NCI-H2081 (cell line): ENCODE data around the gene TIMM17B.
"Not testable (repeated sequence)": the region's sequence is repeated elsewhere in the genome, so short reads cannot be mapped to it uniquely, and the experiment has no call there.

Experiments
- DNase-seq, 2 experiments: peaks; one replicate each; lab custom pipeline; 2025; lab: John Stamatoyannopoulos, UW

TIMM17B gene

DNA sequence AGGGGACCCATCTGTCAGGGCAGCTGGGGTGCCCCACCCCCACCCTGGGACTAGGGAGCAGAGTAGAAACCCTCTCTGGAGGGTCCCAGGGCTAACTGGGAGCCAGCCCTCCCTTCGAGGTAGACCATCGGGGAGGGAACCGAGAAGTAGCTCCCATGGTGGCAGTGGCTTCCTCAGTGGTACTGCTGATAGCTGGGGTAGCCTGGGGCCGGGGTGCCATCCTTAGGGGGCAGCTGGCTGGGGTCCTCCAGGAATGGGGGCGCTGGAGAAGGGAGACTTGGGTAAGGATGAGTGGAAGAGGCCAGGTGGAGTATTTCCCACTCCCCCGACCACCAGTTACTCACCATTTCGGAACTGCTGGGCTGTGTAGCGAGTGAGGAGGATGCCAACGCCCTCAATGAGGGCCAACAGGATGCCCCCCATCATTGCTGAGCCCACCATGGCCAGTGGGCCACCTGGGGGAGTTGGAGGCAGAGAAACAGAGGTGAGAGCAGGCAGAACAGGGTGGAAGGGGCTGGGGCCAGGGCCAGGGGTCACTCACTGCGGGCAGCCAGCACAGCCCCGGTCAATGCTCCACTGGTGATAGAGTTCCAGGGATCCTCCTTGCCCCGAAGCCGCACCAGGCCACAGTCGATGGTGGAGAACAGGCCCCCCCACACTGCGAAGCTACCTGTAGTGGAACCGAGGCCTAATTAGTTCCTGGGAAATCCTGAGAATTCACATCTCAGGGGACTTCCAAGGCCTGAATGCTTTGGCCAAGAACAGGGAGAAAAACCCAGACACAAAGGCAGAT is 3.8 kb downstream of the TIMM17B start:
- no peak for DNase-seq

- DNase-seq, result no peak
Observed at GRCh38 chrX:48892896-48893295, 4.7 kb downstream of the TIMM17B start.

GRCh38 chrX:48891402-48892288 is 5.9 kb downstream of the TIMM17B start:
- DNase-seq, result peak; percentile 78

DNA sequence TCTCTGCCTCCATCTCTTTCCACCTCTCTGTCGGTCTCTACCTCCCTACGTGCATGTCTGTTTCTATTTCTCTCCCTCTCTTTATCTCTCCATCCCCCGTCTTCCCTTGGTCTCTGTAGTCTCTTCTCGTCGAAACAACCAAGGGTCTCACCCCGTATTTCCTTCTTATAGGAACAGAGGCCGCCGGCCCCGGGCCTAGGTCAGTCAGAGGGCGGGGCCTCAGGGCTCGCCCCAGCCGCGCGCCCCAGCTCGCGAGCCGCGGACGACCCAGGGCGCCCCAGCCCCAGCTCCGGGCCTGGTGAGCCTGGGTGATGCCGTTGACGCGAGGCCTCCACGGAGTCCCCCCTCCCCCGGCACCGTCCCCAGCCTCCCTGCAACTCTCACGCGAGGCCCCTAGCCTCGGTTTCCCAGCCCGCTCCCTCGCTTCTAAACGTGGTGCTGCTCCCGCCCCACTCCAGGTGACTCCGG is 6.6 kb downstream of the TIMM17B start:
- no peak for DNase-seq

DNA sequence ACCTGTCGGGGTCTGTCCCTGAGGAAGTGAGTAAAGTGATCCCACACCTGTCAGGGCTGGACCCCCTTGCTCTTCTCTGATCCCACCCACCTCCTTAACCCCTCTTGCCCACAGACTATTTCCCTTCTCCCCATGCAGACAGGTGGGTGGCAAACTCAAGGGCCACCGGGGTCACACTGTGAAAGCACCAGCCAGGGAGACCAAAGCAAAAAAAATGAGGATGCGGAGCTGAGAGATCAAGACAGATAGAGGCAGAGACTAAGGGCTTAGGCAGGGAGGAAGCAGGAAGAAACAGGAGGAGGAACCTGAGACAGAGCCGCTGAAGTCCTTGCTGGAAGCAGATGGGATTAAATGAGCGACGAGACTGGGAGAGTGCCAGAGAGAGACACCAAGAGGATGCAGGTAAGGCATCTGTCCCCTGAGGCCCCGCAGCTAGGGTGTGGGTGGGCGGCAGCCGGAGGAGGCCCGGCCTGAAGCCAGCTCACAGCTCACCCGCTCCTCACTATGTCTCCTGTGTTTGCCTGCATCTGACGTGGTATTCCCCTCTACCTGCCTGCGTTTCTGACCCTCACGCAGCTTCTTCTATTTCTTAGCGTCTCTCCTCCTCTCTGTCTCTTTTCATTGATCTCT is 7.2 kb downstream of the TIMM17B start:
- no peak for DNase-seq

DNA sequence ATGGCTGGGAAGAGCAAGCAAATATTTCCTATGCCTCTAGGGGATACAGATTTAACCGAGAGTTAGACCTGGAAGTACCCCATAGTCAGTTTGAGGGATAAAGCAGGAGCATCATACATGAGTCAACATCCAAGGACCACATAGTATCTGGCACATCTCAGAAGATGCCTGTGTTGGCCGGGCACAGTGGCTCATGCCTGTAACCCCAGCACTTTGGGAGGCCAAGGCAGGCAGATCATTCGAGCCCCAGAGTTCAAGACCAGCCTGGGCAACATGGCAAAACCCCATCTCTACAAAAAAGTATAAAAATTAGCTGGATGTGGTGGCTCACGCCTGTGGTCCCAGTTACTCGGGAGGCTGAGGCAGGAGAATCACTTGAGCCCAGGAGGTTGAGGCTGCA is 11.0 kb downstream of the TIMM17B start:
- DNase-seq, result not testable (repeated sequence)

DNA sequence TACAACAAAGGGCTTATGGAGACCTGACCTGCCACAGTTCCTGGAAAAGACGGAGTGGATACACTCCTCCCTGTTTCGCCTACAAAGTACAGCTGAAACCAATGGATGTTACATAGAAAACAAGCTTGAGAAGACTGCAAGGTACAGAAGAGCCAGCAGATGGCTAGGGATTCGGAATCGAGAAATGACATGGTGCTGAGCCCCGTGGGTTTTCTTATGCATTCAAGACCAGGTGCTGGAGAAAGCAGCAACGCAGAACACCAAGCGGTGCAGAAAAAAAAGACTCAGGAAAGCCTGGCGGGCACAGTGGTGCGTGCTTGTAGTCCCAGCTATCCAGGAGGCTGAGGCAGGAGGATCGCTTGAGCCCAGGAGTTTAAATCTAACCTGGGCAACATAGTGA is 13.8 kb downstream of the TIMM17B start:
- no peak for DNase-seq

DNA sequence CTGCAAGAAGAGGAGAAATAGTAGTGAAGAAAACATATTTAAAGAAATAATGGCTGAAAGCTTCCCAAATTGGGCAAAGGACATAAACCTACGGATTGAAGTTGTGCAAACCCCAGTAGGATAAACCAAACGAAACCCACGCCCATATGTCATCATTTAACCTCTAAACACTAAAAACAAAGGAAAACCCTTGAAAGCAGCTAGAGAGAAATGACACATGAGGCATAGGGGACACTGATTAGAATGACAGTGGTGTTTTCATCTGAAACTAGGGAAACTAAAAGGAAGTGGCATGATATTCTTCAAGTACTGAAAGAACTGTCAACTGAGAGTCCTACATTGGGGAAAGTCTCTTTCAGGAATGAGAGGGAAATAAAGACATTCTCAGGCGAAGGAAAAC is 20.6 kb downstream of the TIMM17B start:
- not testable (repeated sequence) for DNase-seq

DNA sequence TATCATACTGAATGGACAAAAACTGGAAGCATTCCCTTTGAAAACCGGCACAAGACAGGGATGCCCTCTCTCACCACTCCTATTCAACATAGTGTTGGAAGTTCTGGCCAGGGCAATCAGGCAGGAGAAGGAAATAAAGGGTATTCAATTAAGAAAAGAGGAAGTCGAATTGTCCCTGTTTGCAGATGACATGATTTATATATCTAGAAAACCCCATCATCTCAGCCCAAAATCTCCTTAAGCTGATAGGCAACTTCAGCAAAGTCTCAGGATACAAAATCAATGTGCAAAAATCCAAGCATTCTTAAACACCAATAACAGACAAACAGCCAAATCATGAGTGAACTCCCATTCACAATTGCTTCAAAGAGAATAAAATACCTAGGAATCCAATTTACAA is 25.6 kb downstream of the TIMM17B start:
- DNase-seq, result not testable (repeated sequence)

DNA sequence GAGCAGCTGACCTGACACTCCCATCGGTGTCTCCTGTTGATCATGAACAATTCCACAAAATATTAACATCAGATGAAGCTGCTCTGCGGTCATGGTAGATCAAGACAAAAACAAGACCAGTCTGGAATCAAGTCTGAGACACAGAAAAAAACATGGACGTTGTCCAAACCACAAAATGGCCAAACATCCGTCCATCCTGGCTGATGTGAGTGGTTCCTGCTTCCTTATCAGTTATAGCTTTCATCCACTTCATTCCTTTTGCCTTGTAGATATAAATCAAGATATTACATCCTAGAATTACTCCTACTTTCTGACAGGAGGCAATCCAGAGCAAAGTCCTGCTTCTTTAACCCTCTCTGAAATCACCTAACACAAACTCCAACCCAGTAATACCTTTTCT is 33.4 kb downstream of the TIMM17B start:
- DNase-seq, result no peak

DNA sequence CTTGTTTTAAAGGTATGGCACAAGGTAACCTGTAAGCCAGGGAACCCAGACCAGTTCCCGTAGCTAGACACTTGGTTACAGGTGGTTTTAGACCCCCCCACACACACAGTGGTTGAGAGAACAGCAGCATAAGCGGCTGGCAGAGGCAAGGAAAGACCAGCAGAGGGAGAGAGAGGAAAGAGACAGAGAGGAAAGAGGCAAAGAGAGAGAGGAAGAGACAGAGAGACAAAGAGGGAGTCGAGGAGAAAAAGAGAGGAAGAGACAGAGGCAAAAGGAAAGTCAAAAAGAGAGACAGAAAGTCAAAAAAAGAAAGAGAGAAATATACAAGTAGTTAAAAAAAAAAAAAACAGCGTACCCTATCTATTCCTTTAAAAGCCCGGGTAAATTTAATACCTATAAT is 42.7 kb downstream of the TIMM17B start:
- no peak for DNase-seq

DNA sequence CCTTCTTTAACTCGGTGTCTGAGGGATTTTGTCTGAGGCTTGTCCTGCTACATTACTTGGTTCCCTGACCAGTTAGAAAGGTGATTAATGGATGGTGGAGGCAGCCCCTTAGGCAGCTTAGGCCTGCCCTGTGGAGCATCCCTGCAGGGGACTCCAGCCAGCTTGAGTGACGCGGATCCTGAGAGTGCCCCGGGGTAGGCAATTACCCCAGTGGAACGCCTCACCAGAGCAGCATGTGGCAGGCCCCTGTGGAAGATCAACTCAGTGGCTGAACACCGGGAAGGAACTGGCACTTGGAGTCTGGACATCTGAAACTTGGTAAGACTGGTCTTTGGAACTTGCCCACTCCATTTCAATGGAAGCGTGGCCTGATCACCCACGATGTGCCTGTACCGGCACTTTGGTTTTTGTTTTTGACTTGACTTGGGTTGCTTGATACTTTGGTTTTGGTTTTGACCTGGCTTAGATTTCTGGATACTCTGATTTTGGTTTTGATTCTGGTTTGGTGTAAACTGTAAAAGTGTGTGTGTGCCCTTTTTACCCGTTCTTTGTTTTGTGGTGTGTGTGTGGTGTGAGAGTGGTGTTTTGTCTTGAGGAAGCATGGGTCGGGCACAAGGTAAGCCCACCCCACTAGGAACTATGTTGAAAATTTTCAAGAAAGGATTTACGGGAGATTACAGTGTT is 43.3 kb downstream of the TIMM17B start:
- DNase-seq, result not testable (repeated sequence)

DNA sequence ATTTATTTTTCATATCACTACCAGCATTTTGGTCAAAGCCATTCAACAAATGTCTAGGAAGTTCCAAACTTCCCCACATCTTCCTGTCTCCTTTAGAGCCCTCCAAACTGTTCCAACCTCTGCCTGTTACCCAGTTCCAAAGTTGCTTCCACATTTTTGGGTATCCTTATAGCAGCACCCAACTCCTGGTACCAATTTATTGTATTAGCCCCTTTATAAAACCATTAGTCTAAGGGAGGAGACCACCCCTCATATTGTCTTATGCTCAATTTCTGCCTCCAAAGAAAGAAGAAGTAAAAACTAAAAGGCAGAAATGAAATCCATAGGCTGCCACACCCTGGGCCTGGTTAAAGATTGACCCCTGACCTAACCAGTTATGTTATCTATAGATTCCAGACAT is 44.1 kb downstream of the TIMM17B start:
- DNase-seq, result not testable (repeated sequence)

DNA sequence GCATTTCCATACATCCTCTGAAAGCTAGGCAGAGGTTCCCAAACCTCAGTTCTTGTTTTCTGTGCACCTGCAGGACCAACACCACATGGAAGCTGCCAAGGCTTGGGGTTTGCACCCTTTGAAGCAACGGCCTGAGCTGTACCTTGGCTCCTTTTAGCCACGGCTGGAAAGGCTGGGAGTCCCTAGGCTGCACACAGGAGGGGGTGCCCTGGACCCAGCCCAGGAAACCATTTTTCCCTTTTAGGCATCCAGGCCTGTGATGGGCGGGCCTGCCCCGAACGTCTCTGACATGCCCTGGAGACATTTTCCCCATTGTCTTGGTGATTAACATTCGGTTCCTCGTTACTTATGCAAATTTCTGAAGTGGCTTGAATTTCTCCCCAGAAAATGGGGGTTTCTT is 44.7 kb downstream of the TIMM17B start:
- DNase-seq, result no peak

- no peak for DNase-seq
Observed at GRCh38 chrX:48848847-48849246, 48.7 kb downstream of the TIMM17B start.
